ENCODE results near the gene RNF6.

DNA sequence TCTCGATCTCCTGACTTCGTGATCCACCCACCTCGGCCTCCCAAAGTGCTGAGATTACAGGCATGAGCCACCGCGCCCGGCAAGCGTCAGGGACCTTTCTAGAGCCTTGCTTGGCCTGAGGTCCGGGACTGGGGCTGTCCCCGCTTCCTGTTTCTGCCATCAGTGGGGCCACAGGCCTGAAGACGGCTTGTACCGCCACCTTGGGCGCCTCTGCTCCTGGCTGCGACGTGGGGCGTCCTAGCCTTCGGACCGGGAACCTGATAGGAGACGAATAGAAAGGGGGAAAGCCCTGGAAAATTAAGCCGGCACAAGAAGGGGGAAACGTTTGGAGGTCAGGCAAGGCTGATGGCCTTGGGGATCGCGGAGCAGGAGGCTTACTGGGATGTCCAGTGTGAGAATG, 35.1 kb downstream of the RNF6 start:
- TF ChIP-seq, protein P1, sequence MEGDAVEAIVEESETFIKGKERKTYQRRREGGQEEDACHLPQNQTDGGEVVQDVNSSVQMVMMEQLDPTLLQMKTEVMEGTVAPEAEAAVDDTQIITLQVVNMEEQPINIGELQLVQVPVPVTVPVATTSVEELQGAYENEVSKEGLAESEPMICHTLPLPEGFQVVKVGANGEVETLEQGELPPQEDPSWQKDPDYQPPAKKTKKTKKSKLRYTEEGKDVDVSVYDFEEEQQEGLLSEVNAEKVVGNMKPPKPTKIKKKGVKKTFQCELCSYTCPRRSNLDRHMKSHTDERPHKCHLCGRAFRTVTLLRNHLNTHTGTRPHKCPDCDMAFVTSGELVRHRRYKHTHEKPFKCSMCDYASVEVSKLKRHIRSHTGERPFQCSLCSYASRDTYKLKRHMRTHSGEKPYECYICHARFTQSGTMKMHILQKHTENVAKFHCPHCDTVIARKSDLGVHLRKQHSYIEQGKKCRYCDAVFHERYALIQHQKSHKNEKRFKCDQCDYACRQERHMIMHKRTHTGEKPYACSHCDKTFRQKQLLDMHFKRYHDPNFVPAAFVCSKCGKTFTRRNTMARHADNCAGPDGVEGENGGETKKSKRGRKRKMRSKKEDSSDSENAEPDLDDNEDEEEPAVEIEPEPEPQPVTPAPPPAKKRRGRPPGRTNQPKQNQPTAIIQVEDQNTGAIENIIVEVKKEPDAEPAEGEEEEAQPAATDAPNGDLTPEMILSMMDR (conservative IDR thresholded peaks at IDR 0.05; ENCODE audit: low read length), result no peak
- TF ChIP-seq EZH2phosphoT487 (IDR thresholded peaks at IDR 0.05; ENCODE audit: borderline replicate concordance, low read depth, low read length), result no peak

Measured in OCI-LY7 (cell line).